Rectal smooth muscle tissue (tissue), 1 donor: ENCODE measurements around the gene TMEM59.

ENCODE experiments used
- H3K27ac ChIP-seq: one replicate; pipeline ENCODE4 v1.7.0; 2013; ENCODE audit warnings: low read depth, low read length, inconsistent platforms
- H3K27me3 ChIP-seq: one replicate; pipeline ENCODE4 v1.7.0; 2013; ENCODE audit warnings: low read length; ENCODE audit not compliant: control insufficient read depth, insufficient read depth
- H3K36me3 ChIP-seq: one replicate; pipeline ENCODE4 v1.7.0; 2013; ENCODE audit warnings: low read length; ENCODE audit not compliant: control insufficient read depth, insufficient read depth
- H3K4me1 ChIP-seq: one replicate; pipeline ENCODE4 v1.7.0; 2013; ENCODE audit warnings: low read length; ENCODE audit not compliant: control insufficient read depth, insufficient read depth
- H3K4me3 ChIP-seq: one replicate; pipeline ENCODE4 v1.7.0; 2013; ENCODE audit warnings: low read length
- H3K9ac ChIP-seq: one replicate; pipeline ENCODE4 v1.7.0; 2013; ENCODE audit warnings: low read length

The TMEM59 gene

GRCh38 chr1:54016343-54017282 is 36.4 kb downstream of the TMEM59 start:
- H3K9ac ChIP-seq = no peak overlapping the region
- no peaks in the 10 kb centered on the region for H3K36me3 ChIP-seq
- H3K4me1 ChIP-seq = no peaks in the 10 kb centered on the region
- no peaks in the 10 kb centered on the region for H3K27me3 ChIP-seq
- H3K4me3 ChIP-seq = no peak overlapping the region
- no peak overlapping the region for H3K27ac ChIP-seq

- Histone ChIP-seq H3K4me3 (no peak overlapping the region), H3K27me3 (no peaks in the 10 kb centered on the region)
These were observed 38.9 kb downstream of the TMEM59 start for GRCh38 chr1:54014009-54014629.

GRCh38 chr1:54013393-54014008 is 39.5 kb downstream of the TMEM59 start:
- H3K4me1 ChIP-seq = no peaks in the 10 kb centered on the region
- no peaks in the 10 kb centered on the region for H3K36me3 ChIP-seq
- H3K9ac ChIP-seq = no peak overlapping the region
- no peak overlapping the region for H3K27ac ChIP-seq
- no peaks in the 10 kb centered on the region for H3K27me3 ChIP-seq
- no peak overlapping the region for H3K4me3 ChIP-seq

More at GRCh38 chr1:54014009-54014629, 38.9 kb downstream of the TMEM59 start:
- H3K36me3 ChIP-seq = no peaks in the 10 kb centered on the region
- no peak overlapping the region for H3K27ac ChIP-seq
- no peak overlapping the region for H3K9ac ChIP-seq
- H3K4me1 ChIP-seq = no peaks in the 10 kb centered on the region

GRCh38 chr1:54012863-54013262 is 40.1 kb downstream of the TMEM59 start:
- no peaks in the 10 kb centered on the region for H3K27me3 ChIP-seq
- no peak overlapping the region for H3K27ac ChIP-seq
- H3K9ac ChIP-seq = no peak overlapping the region
- H3K36me3 ChIP-seq = no peaks in the 10 kb centered on the region
- no peak overlapping the region for H3K4me3 ChIP-seq
- H3K4me1 ChIP-seq = no peaks in the 10 kb centered on the region

- H3K9ac ChIP-seq = no peak overlapping the region
- no peaks in the 10 kb centered on the region for H3K27me3 ChIP-seq
- H3K36me3 ChIP-seq = no peaks in the 10 kb centered on the region
- no peaks in the 10 kb centered on the region for H3K4me1 ChIP-seq
- H3K4me3 ChIP-seq = no peak overlapping the region
- H3K27ac ChIP-seq = no peak overlapping the region
These were observed 41.0 kb downstream of the TMEM59 start for GRCh38 chr1:54012008-54012325.

- Histone ChIP-seq H3K27me3 (no peaks in the 10 kb centered on the region), H3K4me1 (no peaks in the 10 kb centered on the region), H3K36me3 (no peaks in the 10 kb centered on the region), H3K27ac (no peak overlapping the region), H3K4me3 (no peak overlapping the region), H3K9ac (no peak overlapping the region)
These were observed 41.5 kb downstream of the TMEM59 start for GRCh38 chr1:54011316-54012007.

GRCh38 chr1:54010415-54011117 is 42.4 kb downstream of the TMEM59 start:
- H3K4me1 ChIP-seq = no peaks in the 10 kb centered on the region
- H3K27me3 ChIP-seq = no peaks in the 10 kb centered on the region
- no peak overlapping the region for H3K27ac ChIP-seq
- H3K4me3 ChIP-seq = no peak overlapping the region
- no peak overlapping the region for H3K9ac ChIP-seq
- H3K36me3 ChIP-seq = no peaks in the 10 kb centered on the region

- no peak overlapping the region for H3K4me3 ChIP-seq
These were observed 43.6 kb downstream of the TMEM59 start for GRCh38 chr1:54009406-54009805.

GRCh38 chr1:54008876-54009275 is 44.1 kb downstream of the TMEM59 start:
- no peak overlapping the region for H3K4me3 ChIP-seq
- H3K27me3 ChIP-seq = no peaks in the 10 kb centered on the region
- no peak overlapping the region for H3K9ac ChIP-seq
- H3K27ac ChIP-seq = no peak overlapping the region
- H3K36me3 ChIP-seq = no peaks in the 10 kb centered on the region
- no peaks in the 10 kb centered on the region for H3K4me1 ChIP-seq

More at GRCh38 chr1:54009406-54009805, 43.6 kb downstream of the TMEM59 start:
- H3K27ac ChIP-seq = no peak overlapping the region
- no peaks in the 10 kb centered on the region for H3K4me1 ChIP-seq
- no peak overlapping the region for H3K9ac ChIP-seq
- no peaks in the 10 kb centered on the region for H3K27me3 ChIP-seq
- no peaks in the 10 kb centered on the region for H3K36me3 ChIP-seq

GRCh38 chr1:54007613-54008012 is 45.4 kb downstream of the TMEM59 start:
- H3K27ac ChIP-seq = no peak overlapping the region
- no peak overlapping the region for H3K4me3 ChIP-seq
- no peaks in the 10 kb centered on the region for H3K4me1 ChIP-seq
- no peak overlapping the region for H3K9ac ChIP-seq
- no peaks in the 10 kb centered on the region for H3K36me3 ChIP-seq
- H3K27me3 ChIP-seq = no peaks in the 10 kb centered on the region

- Histone ChIP-seq H3K4me1 (no peaks in the 10 kb centered on the region), H3K27me3 (no peaks in the 10 kb centered on the region), H3K9ac (no peak overlapping the region), H3K4me3 (no peak overlapping the region), H3K27ac (no peak overlapping the region), H3K36me3 (no peaks in the 10 kb centered on the region)
These were observed 46.5 kb downstream of the TMEM59 start for GRCh38 chr1:54006508-54006907.
